NCI-H1105 treated with DMSO at 0.1 percent for 48 hours (cell line): ENCODE results near the gene TRIM38.
A peak's percentile ranks its signal among the peaks of the same experiment; 100 is the strongest.

Source experiments
- DNase-seq: peaks from one replicate; lab custom pipeline; 2025; lab: John Stamatoyannopoulos, UW

The TRIM38 gene

GRCh38 chr6:26026833-26027490 is 64.4 kb downstream of the TRIM38 start:
- peak; percentile 95 for DNase-seq

- no peak for DNase-seq
Measured at GRCh38 chr6:26027491-26028211, 65.0 kb downstream of the TRIM38 start.

- no peak for DNase-seq
Measured at GRCh38 chr6:26028212-26028745, 65.7 kb downstream of the TRIM38 start.

GRCh38 chr6:26028746-26029569 is 66.4 kb downstream of the TRIM38 start:
- DNase-seq = no peak

- DNase-seq = no peak
Measured at GRCh38 chr6:26029570-26029856, 66.9 kb downstream of the TRIM38 start.

- no peak for DNase-seq
Measured at GRCh38 chr6:26029857-26030653, 67.5 kb downstream of the TRIM38 start.

- no peak for DNase-seq
Measured at GRCh38 chr6:26030716-26031115, 68.1 kb downstream of the TRIM38 start.

GRCh38 chr6:26031151-26031594 is 68.6 kb downstream of the TRIM38 start:
- peak; percentile 38 for DNase-seq

GRCh38 chr6:26031595-26032339 is 69.2 kb downstream of the TRIM38 start:
- DNase-seq = peak; percentile 99

- DNase-seq = no peak
Measured at GRCh38 chr6:26032340-26033084, 69.9 kb downstream of the TRIM38 start.

- DNase-seq = peak; percentile 93
Measured at GRCh38 chr6:26033085-26033940, 70.7 kb downstream of the TRIM38 start.

GRCh38 chr6:26033941-26034354 is 71.3 kb downstream of the TRIM38 start:
- no peak for DNase-seq

- DNase-seq = no peak
Measured at GRCh38 chr6:26034905-26035304, 72.3 kb downstream of the TRIM38 start.
